Measurements from ENCODE around the gene POLR2L. TPM values are rescaled to one million over a fixed set of nuclear protein-coding genes. Genes with fewer than 3 reads are reported as not detected.

POLR2L gene
- total and polyA plus RNA-seq, 2 of the 13 experiments (the other 11 are each of a cell fraction or from before 2014, with no cell fraction given) = 104 to 114 TPM

DNA sequence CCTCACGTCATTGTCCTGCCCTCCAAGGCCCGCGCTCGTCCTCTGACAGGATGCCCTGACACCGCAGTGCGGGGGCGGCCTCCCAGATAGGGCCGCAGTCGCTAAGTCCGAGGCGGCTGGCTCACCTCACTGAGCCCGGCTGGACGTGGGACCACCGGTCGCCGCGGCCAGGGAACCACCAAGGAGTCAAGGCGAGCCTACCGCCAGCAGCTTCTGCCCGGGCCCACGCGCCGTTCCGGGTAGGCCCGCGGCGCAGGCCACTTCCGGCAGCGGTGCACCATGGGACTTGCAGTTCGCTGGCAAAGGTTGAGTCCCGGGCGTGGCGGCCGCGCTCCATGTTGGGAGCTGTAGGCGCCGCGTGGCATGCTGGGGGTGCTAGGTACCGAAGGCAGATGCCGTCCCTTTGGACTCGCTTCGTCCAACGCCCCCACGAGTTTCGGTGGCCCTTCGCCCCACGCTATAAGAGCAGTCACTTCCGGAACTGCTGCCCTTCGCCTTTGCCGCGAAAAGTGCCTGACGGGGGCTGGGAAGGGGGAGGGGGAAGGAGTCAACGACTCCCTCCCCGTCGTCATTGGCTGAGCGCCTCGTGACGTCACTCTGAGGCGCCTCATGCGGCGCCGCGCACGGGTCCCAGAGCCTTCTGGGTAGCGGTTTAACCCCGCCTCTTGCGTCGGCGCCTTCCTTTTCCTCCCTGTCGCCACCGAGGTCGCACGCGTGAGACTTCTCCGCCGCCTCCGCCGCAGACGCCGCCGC, 32.9 kb downstream of the POLR2L start, which contains the start of gene RPLP2 (continued):
- TF ChIP-seq BRCA1 (CRISPR knock-in tag; IDR thresholded peaks at IDR 0.05) (no peak), STAG1 (CRISPR knock-in tag; IDR thresholded peaks at IDR 0.05) (no peak), EHMT2 (IDR thresholded peaks at IDR 0.05; ENCODE audit: borderline replicate concordance, low read depth, low read length) (no peak), ZNF598 (CRISPR knock-in tag; IDR thresholded peaks at IDR 0.05; ENCODE audit: borderline replicate concordance) (no peak; the same call in 1 of the 2 replicates), RFX5 (IDR thresholded peaks at IDR 0.05; ENCODE audit: low read depth, low read length) (peak; percentile 80), ZNF768 (CRISPR knock-in tag; IDR thresholded peaks at IDR 0.05) (peak; percentile 57; the same call in 1 of the 2 replicates), GZF1 (CRISPR knock-in tag; IDR thresholded peaks at IDR 0.05) (0 out of 2 replicates have a peak, but pooled peaks have one; percentile 17), ZNF607 (CRISPR knock-in tag; IDR thresholded peaks at IDR 0.05; ENCODE audit: borderline replicate concordance) (peak; percentile 79), ZNF660 (CRISPR knock-in tag; IDR thresholded peaks at IDR 0.05; ENCODE audit: borderline replicate concordance, low read depth) (no peak), CHCHD3 (CRISPR knock-in tag; IDR thresholded peaks at IDR 0.05) (peak; percentile 20; the same call in 1 of the 2 replicates), JUNB (CRISPR knock-in tag; IDR thresholded peaks at IDR 0.05; ENCODE audit: borderline replicate concordance) (no peak), ELF1 (CRISPR knock-in tag; IDR thresholded peaks at IDR 0.05) (peak; percentile 99), ZNF777 (CRISPR knock-in tag; IDR thresholded peaks at IDR 0.05) (peak; percentile 9), ZNF343 (CRISPR knock-in tag; IDR thresholded peaks at IDR 0.05) (peak; percentile 94), HDAC6 (IDR thresholded peaks at IDR 0.05; ENCODE audit: low read depth, low read length) (no peak), ZBTB7A (CRISPR knock-in tag; IDR thresholded peaks at IDR 0.05) (peak; percentile 48; the same call in 1 of the 2 replicates)
- TF ChIP-seq, protein P1, sequence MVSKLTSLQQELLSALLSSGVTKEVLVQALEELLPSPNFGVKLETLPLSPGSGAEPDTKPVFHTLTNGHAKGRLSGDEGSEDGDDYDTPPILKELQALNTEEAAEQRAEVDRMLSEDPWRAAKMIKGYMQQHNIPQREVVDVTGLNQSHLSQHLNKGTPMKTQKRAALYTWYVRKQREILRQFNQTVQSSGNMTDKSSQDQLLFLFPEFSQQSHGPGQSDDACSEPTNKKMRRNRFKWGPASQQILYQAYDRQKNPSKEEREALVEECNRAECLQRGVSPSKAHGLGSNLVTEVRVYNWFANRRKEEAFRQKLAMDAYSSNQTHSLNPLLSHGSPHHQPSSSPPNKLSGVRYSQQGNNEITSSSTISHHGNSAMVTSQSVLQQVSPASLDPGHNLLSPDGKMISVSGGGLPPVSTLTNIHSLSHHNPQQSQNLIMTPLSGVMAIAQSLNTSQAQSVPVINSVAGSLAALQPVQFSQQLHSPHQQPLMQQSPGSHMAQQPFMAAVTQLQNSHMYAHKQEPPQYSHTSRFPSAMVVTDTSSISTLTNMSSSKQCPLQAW (CRISPR knock-in tag; IDR thresholded peaks at IDR 0.05) = peak; percentile 81
- TF ChIP-seq, protein P2, sequence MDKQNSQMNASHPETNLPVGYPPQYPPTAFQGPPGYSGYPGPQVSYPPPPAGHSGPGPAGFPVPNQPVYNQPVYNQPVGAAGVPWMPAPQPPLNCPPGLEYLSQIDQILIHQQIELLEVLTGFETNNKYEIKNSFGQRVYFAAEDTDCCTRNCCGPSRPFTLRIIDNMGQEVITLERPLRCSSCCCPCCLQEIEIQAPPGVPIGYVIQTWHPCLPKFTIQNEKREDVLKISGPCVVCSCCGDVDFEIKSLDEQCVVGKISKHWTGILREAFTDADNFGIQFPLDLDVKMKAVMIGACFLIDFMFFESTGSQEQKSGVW (CRISPR knock-in tag; IDR thresholded peaks at IDR 0.05; ENCODE audit: borderline replicate concordance) = no peak
- TF ChIP-seq, protein P3, sequence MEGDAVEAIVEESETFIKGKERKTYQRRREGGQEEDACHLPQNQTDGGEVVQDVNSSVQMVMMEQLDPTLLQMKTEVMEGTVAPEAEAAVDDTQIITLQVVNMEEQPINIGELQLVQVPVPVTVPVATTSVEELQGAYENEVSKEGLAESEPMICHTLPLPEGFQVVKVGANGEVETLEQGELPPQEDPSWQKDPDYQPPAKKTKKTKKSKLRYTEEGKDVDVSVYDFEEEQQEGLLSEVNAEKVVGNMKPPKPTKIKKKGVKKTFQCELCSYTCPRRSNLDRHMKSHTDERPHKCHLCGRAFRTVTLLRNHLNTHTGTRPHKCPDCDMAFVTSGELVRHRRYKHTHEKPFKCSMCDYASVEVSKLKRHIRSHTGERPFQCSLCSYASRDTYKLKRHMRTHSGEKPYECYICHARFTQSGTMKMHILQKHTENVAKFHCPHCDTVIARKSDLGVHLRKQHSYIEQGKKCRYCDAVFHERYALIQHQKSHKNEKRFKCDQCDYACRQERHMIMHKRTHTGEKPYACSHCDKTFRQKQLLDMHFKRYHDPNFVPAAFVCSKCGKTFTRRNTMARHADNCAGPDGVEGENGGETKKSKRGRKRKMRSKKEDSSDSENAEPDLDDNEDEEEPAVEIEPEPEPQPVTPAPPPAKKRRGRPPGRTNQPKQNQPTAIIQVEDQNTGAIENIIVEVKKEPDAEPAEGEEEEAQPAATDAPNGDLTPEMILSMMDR (CRISPR knock-in tag; IDR thresholded peaks at IDR 0.05) = no peak; the same call in none of the 2 replicates
- TF ChIP-seq, protein P4, sequence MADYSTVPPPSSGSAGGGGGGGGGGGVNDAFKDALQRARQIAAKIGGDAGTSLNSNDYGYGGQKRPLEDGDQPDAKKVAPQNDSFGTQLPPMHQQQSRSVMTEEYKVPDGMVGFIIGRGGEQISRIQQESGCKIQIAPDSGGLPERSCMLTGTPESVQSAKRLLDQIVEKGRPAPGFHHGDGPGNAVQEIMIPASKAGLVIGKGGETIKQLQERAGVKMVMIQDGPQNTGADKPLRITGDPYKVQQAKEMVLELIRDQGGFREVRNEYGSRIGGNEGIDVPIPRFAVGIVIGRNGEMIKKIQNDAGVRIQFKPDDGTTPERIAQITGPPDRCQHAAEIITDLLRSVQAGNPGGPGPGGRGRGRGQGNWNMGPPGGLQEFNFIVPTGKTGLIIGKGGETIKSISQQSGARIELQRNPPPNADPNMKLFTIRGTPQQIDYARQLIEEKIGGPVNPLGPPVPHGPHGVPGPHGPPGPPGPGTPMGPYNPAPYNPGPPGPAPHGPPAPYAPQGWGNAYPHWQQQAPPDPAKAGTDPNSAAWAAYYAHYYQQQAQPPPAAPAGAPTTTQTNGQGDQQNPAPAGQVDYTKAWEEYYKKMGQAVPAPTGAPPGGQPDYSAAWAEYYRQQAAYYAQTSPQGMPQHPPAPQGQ (CRISPR knock-in tag; IDR thresholded peaks at IDR 0.05; ENCODE audit: borderline replicate concordance) = no peak; the same call in 1 of the 2 replicates
- TF ChIP-seq, protein P5, sequence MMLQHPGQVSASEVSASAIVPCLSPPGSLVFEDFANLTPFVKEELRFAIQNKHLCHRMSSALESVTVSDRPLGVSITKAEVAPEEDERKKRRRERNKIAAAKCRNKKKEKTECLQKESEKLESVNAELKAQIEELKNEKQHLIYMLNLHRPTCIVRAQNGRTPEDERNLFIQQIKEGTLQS (CRISPR knock-in tag; IDR thresholded peaks at IDR 0.05) = no peak; the same call in 1 of the 2 replicates
